NCI-H345 treated with DMSO at 0.1 percent for 48 hours (cell line): ENCODE results near the gene ATG9B.
"Not testable (repeated sequence)": the region's sequence is repeated elsewhere in the genome, so short reads cannot be mapped to it uniquely, and the experiment has no call there.

Experiments used
- DNase-seq: peaks from one replicate; lab custom pipeline; 2025; ENCODE audit not compliant: unreplicated experiment; lab: John Stamatoyannopoulos, UW

ATG9B gene

GRCh38 chr7:151039850-151040548 is 15.7 kb upstream of the ATG9B start:
- no peak for DNase-seq

DNA sequence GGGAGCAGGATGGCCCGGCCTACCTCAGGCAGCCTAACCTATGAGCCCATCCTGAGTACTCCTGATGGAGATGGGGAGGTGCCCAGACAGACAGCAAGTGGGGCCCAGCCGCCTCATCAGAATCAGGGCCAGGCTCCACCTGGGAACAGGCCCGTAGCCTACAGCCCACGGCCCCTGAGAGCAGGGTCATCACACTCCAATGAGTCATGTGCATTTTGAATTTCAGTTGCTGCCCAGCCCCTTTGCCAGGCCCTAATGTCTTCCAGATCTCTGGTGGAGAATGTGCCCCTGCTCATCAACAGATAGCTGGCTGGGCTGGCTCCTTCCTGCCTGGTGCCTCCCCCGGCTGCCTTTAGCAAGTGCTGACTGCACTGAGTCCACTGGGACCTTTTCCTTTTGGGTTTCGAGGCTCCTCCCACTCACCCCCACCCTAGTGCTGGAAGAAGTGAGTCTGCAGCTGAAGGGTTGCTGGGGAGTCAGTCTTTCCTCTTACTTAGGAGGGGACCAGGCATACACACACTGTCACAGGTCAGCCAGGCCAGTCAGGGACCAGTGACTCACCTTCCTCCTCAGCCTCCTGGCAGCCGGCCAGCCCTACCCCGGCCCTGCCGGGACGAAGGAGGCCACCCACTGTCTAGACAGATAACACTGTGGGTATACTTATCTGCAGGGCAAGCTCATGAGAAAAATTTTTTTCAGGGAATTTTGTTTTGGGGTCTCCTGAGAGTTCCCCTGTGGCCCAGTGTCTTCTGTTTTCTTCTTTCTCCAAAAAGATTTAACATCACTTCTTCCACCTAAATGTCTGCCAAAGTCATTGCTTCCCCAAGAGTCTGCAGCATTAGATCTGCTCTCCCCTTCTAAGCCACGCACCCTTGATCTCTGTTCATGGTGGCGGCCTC is 14.9 kb upstream of the ATG9B start:
- DNase-seq = no peak

GRCh38 chr7:151035902-151036301 is 11.6 kb upstream of the ATG9B start:
- DNase-seq = no peak

GRCh38 chr7:151035026-151035717 is 10.9 kb upstream of the ATG9B start:
- DNase-seq = no peak

GRCh38 chr7:151034312-151035025 is 10.2 kb upstream of the ATG9B start:
- DNase-seq = no peak

DNA sequence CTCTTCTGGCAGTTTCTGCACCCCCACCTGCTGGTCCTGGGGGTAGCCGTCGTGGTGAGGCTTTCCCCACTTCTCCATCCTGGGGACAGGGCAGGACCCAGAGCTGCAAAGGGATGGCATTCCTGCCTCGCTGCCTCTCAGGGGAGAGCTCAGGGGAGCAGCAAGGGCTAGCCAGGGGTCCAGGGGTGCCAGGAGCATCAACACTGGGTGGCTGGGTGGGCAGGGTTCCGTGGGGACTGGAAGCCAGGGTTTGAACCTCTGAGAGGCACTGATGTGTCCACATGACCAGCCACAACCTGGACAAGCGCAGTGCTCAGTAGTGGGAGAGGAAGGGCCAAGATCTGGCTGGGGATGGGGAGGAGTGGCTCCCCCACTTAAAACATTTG is 9.6 kb upstream of the ATG9B start:
- no peak for DNase-seq

- no peak for DNase-seq
Observed at GRCh38 chr7:151032936-151033863, 8.9 kb upstream of the ATG9B start.

DNA sequence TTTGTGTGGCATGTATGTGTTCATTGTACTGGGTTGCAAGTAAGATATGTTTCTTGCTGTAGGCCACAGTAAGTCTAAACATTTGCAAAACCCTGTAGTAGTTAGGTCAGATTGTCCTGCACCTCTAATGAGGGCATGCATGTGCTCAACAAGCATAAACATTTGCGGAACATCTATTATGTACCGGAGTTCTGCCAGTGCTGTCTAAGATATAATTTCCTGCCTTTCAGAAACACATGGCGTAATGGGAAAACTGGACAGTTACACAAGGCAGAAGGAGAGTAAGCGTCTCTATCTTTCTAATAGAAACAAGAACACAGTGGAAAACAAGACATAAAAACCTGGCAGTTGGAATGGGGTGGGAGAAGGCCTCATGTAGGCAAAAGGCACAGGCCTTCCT is 6.7 kb upstream of the ATG9B start:
- no peak for DNase-seq

DNA sequence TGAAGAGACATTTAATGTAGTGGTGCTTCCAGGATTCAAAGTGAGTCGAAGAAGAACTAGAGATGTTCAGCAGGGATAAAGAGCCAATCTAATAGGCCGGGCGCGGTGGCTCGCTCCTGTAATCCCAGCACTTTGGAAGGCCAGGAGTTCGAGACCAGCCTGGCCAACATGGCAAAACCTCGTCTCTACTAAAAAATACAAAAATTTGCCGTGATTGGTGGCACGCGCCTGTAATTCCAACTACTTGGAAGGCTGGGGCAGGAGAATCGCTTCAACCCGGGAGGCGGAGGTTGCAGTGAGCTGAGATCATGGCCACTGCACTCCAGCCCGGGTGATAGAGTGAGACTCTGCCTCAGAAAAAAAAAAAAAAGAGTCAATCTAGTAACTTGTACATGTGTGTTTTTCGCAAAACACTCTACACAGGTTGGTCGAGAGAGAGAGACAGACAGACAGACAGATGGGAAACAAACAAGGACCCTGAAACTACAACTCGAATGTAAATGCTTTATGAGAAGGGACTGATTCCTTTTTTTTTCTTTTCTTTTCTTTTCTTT is 4.7 kb upstream of the ATG9B start:
- no peak for DNase-seq

GRCh38 chr7:151028131-151028947 is 4.0 kb upstream of the ATG9B start, which contains the start of gene ABCB8:
Gene ABCB8 (plus strand): TSS chr7:151028450. CDS start chr7:151028516, 66 bp downstream.
- DNase-seq = peak; percentile 94

DNA sequence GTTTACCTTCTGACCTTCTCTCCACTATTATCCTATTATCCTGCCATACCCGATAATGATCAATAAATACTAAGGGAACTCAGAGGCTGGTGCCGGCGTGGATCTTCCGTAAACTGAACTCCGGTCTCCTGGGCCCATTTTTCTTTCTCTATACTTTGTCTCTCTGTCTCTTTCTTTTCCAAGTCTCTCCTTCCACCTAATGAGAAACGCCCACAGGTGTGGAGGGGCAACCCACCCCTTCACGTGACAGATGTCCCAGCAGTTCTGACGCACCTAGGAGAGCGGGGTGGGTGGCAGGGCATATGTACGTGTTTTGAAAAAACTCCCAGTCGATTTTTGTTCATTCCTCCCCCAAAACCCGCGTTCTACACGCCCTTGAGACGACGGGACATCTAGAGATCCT is 3.4 kb upstream of the ATG9B start:
- not testable (repeated sequence) for DNase-seq

DNA sequence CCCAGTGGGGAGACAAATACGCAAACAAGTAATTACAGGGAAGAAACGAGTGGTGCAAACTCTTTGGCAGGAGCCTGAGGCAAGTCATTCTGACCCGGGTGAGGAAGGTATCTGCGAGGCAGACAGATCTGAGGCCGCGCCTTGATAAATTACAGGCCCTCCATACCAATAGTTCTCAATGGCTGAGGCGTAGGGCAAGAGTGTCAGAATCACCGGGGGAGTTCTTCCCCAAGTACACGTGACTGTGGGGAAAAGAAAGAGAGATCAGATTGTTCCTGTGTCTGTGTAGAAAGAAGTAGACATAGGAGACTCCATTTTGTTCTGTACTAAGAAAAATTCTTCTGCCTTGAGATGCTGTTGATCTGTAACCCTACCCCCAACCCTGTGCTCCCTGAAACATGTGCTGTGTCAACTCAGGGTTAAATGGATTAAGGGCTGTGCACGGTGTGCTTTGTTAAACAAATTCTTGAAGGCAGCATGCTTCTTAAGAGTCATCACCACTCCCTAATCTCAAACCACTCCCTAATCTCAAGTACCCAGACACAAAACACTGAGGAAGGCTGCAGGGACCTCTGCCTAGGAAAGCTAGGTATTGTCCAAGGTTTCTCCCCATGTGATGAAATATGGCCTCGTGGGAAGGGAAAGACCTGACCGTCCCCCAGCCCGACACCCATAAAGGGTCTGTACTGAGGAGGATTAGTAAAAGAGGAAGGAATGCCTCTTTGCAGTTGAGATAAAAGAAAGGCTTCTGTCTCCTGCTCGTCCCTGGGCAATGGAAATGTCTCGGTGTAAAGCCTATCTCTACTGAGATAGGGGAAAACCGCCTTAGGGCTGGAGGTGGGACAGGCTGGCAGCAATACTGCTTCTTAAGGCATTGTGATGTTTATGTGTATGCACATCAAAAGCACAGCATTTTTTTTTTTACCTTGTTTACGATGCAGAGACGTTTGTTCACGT is 2.8 kb upstream of the ATG9B start:
- not testable (repeated sequence) for DNase-seq

GRCh38 chr7:151025924-151026671 is 1.8 kb upstream of the ATG9B start:
- no peak for DNase-seq

DNA sequence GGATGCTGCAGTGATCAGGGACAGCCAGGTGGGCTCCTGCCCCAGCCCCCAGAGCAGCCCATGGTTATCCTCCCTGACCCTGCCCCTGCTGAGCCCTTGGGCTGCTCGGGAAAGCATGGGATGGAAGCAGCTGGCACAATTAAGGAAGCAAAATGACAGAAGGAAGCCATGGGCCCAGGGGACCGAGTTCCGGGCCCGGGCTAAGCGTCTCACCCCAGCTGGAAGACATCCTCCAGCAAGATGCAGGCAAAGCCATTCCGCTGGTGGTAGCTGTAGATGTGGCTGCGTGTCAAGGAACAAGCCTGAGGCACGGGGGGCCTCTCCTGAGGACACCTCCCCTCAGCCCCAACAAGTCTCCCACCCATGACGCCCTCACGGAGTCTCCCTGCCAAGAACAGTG is 1.1 kb downstream of the ATG9B start:
- no peak for DNase-seq

DNA sequence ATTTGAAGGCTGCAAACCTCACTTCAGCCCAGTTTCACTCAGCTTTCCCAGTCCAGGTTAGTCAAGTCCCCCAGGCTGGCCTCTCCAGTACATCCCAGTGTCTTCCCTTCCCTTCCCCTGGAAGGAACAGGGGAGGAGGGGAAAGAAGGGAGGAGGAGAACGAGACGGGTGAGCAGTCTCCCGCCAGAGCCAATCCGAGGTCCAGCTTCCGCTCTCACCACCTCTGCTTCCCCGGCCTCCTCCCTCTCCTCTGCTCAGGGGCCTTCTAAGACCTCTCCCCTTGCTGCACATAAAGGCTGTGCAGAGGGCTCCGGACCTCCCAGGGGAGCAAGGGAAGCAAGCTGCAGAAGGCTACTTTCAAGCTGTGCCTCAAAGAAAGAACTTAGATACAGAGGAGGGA is 4.1 kb downstream of the ATG9B start:
- DNase-seq = no peak

DNA sequence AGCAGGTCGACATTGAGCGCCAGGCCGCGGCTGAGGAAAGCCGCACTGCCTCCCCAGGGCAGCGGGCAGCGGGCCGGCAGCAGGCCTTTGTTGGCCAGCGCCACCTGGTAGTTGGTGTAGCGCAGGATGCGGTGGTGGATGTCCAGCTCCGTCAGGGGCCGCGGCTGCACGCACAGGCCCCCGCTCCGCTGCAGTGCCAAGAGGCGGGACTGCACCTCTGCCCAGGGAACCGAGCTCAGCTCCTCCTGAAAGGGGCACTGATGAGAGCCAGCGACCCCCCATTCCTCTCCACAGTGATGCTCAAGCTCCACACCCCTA is 5.2 kb downstream of the ATG9B start:
- DNase-seq = no peak
